Endothelial cell of umbilical vein (primary cell): ENCODE measurements around the gene CLDN12. TPM values are rescaled to one million over a fixed set of nuclear protein-coding genes. Genes with fewer than 3 reads are reported as not detected.

Source experiments
- BruUV-seq: library from RNA; stranded (reverse); fragments of 400-500 nt; replicated peaks from 2 replicates; lab custom pipeline; 2021; lab: Mats Ljungman, UMichigan
- CTCF ChIA-PET: fragments of 300-600, 350-600 bp; sonication (Branson Sonifier 250); formaldehyde crosslinking; loops from one replicate; lab custom pipeline; 2021; ENCODE audit warnings: antibody characterized with exemption, inconsistent platforms; lab: Charles Lee
- POLR2A ChIA-PET: fragments of 300-600, 350-600 bp; sonication (Branson Sonifier 250); formaldehyde crosslinking; loops from one replicate; lab custom pipeline; 2021; ENCODE audit warnings: antibody characterized with exemption, inconsistent platforms; lab: Charles Lee
- DNase-seq: peaks from one replicate; pipeline ENCODE4 v3.0.0-alpha.2; 2011; ENCODE audit warnings: low read depth, low spot score
- FAIRE-seq: peaks from 2 replicates; lab custom pipeline; 2011; peaks lifted over from hg19 to GRCh38; lab: Jason Lieb, UNC
- H2AFZ ChIP-seq: 2 replicates; pipeline ENCODE4 v1.6.0; 2012; ENCODE audit warnings: low read depth, low read length, control low read depth, inconsistent platforms
- H3K27ac ChIP-seq: 2 replicates; pipeline ENCODE4 v1.5.1; 2011; ENCODE audit warnings: low read depth, mild to moderate bottlenecking, control low read depth, low read length, moderate library complexity; ENCODE audit not compliant: insufficient read depth
- H3K27me3 ChIP-seq, 2 experiments: 2 replicates each; pipeline versions ENCODE4 v1.6.0 to v1.6.1; 2011; ENCODE audit warnings: low read length in 2 of 2, mixed read lengths in 1 of 2; ENCODE audit not compliant: control insufficient read depth in 2 of 2, insufficient read depth in 2 of 2
- H3K36me3 ChIP-seq, 2 experiments: 2 replicates in 1 of 2; 3 replicates in 1 of 2; pipeline ENCODE4 v1.5.1; 2011; ENCODE audit warnings: low read length in 2 of 2, mild to moderate bottlenecking in 1 of 2, moderate library complexity in 1 of 2; ENCODE audit not compliant: control insufficient read depth in 2 of 2, insufficient read depth in 2 of 2; ENCODE audit errors: extremely low read depth in 1 of 2
- H3K4me1 ChIP-seq: 3 replicates; pipeline ENCODE4 v1.5.1; 2011; ENCODE audit warnings: mild to moderate bottlenecking, low read length; ENCODE audit not compliant: control insufficient read depth, insufficient read depth; ENCODE audit errors: extremely low read depth
- H3K4me2 ChIP-seq: 2 replicates; pipeline ENCODE4 v1.6.1; 2011; ENCODE audit warnings: low read length, control low read depth, mixed read lengths; ENCODE audit not compliant: insufficient read depth
- H3K4me3 ChIP-seq, 3 experiments: fragments of 200-600 bp in 1 of 3; sonication (generic), shearing (Covaris generic) in 1 of 3; replicated peaks in 1 of 3; 2 replicates each; pipeline ENCODE4 v1.5.1; 2011 to 2016; ENCODE audit warnings: control low read depth in 3 of 3, low read length in 3 of 3, mild to moderate bottlenecking in 2 of 3, inconsistent platforms in 1 of 3, low read depth in 1 of 3, moderate library complexity in 1 of 3; ENCODE audit not compliant: insufficient read depth in 1 of 3
- H3K79me2 ChIP-seq: 2 replicates; pipeline ENCODE4 v1.6.0; 2012; ENCODE audit warnings: low read length, inconsistent platforms; ENCODE audit not compliant: control insufficient read depth, insufficient read depth
- H3K9ac ChIP-seq: replicated peaks from 2 replicates; pipeline ENCODE3; 2011; ENCODE audit warnings: low read length, control low read depth; ENCODE audit not compliant: insufficient read depth; ENCODE audit errors: extremely low read depth
- H3K9me1 ChIP-seq: replicated peaks from 3 replicates; pipeline ENCODE4 v1.6.0; 2011; ENCODE audit warnings: mild to moderate bottlenecking, low read length; ENCODE audit not compliant: control insufficient read depth, insufficient read depth; ENCODE audit errors: extremely low read depth
- H3K9me3 ChIP-seq: replicated peaks from 2 replicates; pipeline ENCODE4 v1.5.1; 2012; ENCODE audit warnings: low read length, inconsistent platforms; ENCODE audit not compliant: control insufficient read depth, insufficient read depth
- H4K20me1 ChIP-seq: replicated peaks from 2 replicates; pipeline ENCODE3; 2011; ENCODE audit warnings: mild to moderate bottlenecking, low read length; ENCODE audit not compliant: control insufficient read depth, insufficient read depth; ENCODE audit errors: extremely low read depth
- EZH2 ChIP-seq: IDR thresholded peaks from 2 replicates; pipeline ENCODE4 v1.6.1; 2012; ENCODE audit warnings: borderline replicate concordance, low read depth, mild to moderate bottlenecking, moderate library complexity, low read length, inconsistent platforms; ENCODE audit not compliant: severe bottlenecking
- FOS ChIP-seq: IDR thresholded peaks from 2 replicates; pipeline ENCODE4 v1.6.1; 2011; ENCODE audit warnings: mild to moderate bottlenecking, low read length, moderate library complexity, borderline replicate concordance; ENCODE audit not compliant: insufficient read depth
- GATA2 ChIP-seq: IDR thresholded peaks from 2 replicates; pipeline ENCODE4 v1.7.0; 2011; ENCODE audit warnings: low read depth, mild to moderate bottlenecking, moderate library complexity, mixed read lengths, low read length; ENCODE audit not compliant: insufficient read length, insufficient read depth
- JUN ChIP-seq: IDR thresholded peaks from 2 replicates; pipeline ENCODE4 v1.6.1; 2011; ENCODE audit warnings: borderline replicate concordance, low read depth; ENCODE audit not compliant: insufficient read length, insufficient read depth
- MYC ChIP-seq: IDR thresholded peaks from one replicate; pipeline ENCODE4 v1.6.1; 2011; ENCODE audit warnings: mild to moderate bottlenecking, low read depth, low read length
- POLR2A ChIP-seq: IDR thresholded peaks from 2 replicates; pipeline ENCODE4 v1.6.1; 2012; ENCODE audit warnings: low read depth, mild to moderate bottlenecking, control low read depth, low read length
- POLR2AphosphoS5 ChIP-seq: IDR thresholded peaks from 2 replicates; pipeline ENCODE4 v1.6.1; 2012; ENCODE audit warnings: low read depth, mild to moderate bottlenecking, control low read depth, low read length, moderate library complexity; ENCODE audit not compliant: insufficient read depth
- dilution Hi-C: fragments of 300-500 bp; cut with MboI; formaldehyde crosslinking; loops from one replicate; pipeline ENCODE4 v1.15.0; 2019; ENCODE audit warnings: low sequenced_read_pairs; ENCODE audit not compliant: extremely low pct_ligation_motif_present
- intact Hi-C: fragments of 100-400 bp; cut with micrococcal nuclease; formaldehyde crosslinking; loops from one replicate; pipeline ENCODE4 v1.10.0; 2022
- polyA plus RNA-seq, 4 experiments: library from polyadenylated mRNA; depleted of rRNA in 3 of 4; stranded (reverse) in 3 of 4; unstranded in 1 of 4; fragments of >200 nt; gene quantifications; 2 replicates each; pipeline versions ENCODE4 v1.2.1 to v1.2.3, GENCODE V29; 2011 to 2012; ENCODE audit warnings: missing spikeins in 1 of 4
- total RNA-seq: library from RNA; stranded (reverse); gene quantifications from 2 replicates; pipeline ENCODE4 v1.2.3, GENCODE V29; 2021
- TF ChIP-seq, protein P1 (sequence below), 2 donors: IDR thresholded peaks; 1 replicate in 1 of 2; 2 replicates in 1 of 2; pipeline ENCODE4 v1.5.1; 2011; ENCODE audit warnings: low read length in 2 of 2, mild to moderate bottlenecking in 2 of 2, moderate library complexity in 2 of 2, control low read depth in 1 of 2, inconsistent platforms in 1 of 2, low read depth in 1 of 2; ENCODE audit not compliant: insufficient read depth in 1 of 2; ENCODE audit errors: extremely low read depth in 1 of 2
- TF ChIP-seq, protein P2 (sequence below): IDR thresholded peaks from 2 replicates; pipeline ENCODE4 v1.6.1; 2011; ENCODE audit not compliant: insufficient read depth, insufficient read length

CLDN12 gene
- total and polyA plus RNA-seq, 2 donors (not counting 3 experiments of a cell fraction or from before 2014, with no cell fraction given): 6.1 to 22.7 TPM

DNA sequence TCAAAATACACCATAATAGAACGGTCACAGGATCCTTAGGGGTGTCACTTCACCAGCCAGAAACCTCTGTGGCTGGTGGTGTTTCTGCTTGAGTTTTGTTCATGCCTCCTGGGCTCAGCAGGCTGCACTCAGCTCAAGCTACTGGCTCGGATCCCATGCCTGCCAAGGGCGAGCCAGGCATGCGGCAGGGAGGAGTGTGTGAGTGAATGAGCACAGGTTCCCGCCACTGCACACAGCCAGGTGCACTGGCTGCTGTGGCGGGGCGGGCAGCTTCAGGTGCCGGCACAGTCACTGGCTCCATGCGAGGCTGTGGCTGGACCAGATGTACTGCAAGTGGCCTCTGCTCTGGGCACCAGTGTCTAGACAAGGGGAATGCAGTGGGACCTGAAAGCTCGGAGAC, 29.5 kb downstream of the CLDN12 start:
- no peak for TF ChIP-seq JUN
- TF ChIP-seq POLR2A: no peak
- TF ChIP-seq POLR2AphosphoS5: no peak
- TF ChIP-seq MYC: no peak
- TF ChIP-seq GATA2: no peak
- no peak for TF ChIP-seq EZH2
- TF ChIP-seq, protein P1, sequence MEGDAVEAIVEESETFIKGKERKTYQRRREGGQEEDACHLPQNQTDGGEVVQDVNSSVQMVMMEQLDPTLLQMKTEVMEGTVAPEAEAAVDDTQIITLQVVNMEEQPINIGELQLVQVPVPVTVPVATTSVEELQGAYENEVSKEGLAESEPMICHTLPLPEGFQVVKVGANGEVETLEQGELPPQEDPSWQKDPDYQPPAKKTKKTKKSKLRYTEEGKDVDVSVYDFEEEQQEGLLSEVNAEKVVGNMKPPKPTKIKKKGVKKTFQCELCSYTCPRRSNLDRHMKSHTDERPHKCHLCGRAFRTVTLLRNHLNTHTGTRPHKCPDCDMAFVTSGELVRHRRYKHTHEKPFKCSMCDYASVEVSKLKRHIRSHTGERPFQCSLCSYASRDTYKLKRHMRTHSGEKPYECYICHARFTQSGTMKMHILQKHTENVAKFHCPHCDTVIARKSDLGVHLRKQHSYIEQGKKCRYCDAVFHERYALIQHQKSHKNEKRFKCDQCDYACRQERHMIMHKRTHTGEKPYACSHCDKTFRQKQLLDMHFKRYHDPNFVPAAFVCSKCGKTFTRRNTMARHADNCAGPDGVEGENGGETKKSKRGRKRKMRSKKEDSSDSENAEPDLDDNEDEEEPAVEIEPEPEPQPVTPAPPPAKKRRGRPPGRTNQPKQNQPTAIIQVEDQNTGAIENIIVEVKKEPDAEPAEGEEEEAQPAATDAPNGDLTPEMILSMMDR (IDR thresholded peaks at IDR 0.05; ENCODE audit: extremely low read depth in 1 of 2, insufficient read depth in 1 of 2, low read depth in 1 of 2, low read length in 2 of 2): no peak
- no peak for TF ChIP-seq FOS
- TF ChIP-seq, protein P2, sequence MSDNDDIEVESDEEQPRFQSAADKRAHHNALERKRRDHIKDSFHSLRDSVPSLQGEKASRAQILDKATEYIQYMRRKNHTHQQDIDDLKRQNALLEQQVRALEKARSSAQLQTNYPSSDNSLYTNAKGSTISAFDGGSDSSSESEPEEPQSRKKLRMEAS: no peak
- DNase-seq (no peak), FAIRE-seq (no peak)
- dilution Hi-C loops: no loop called here
- H3K4me3 ChIP-seq: no peak overlapping the region
- no peaks in the 10 kb centered on the region for H3K36me3 ChIP-seq
- H3K4me2 ChIP-seq: no peak overlapping the region
- no peak overlapping the region for H3K9ac ChIP-seq
- BruUV-seq: no TSS peak
- H3K27ac ChIP-seq: no peak overlapping the region
- peaks cover 0 to 4% of the 10 kb centered on the region in 2 experiments for H3K27me3 ChIP-seq
- no peaks in the 10 kb centered on the region for H3K9me1 ChIP-seq
- no peaks in the 10 kb centered on the region for H4K20me1 ChIP-seq
- ChIA-PET POLR2A (no interaction called here), CTCF (interaction anchor here (1.1 to 7.8 kb wide), 9 partner anchors 10 to 601 kb away, joined by 3 to 248 read pairs (median 4); partner anchors contain the start of gene STEAP1)
- no peaks in the 10 kb centered on the region for H3K4me1 ChIP-seq
- no peak overlapping the region for H2AFZ ChIP-seq
- no peaks in the 10 kb centered on the region for H3K79me2 ChIP-seq
- no peaks in the 10 kb centered on the region for H3K9me3 ChIP-seq
- intact Hi-C loops: no loop called here
